ENCODE data around the gene HMG20A. TPM values are rescaled to one million over a fixed set of nuclear protein-coding genes. Genes with fewer than 3 reads are reported as not detected.

The HMG20A gene
- 34.2 TPM for polyA plus RNA-seq

DNA sequence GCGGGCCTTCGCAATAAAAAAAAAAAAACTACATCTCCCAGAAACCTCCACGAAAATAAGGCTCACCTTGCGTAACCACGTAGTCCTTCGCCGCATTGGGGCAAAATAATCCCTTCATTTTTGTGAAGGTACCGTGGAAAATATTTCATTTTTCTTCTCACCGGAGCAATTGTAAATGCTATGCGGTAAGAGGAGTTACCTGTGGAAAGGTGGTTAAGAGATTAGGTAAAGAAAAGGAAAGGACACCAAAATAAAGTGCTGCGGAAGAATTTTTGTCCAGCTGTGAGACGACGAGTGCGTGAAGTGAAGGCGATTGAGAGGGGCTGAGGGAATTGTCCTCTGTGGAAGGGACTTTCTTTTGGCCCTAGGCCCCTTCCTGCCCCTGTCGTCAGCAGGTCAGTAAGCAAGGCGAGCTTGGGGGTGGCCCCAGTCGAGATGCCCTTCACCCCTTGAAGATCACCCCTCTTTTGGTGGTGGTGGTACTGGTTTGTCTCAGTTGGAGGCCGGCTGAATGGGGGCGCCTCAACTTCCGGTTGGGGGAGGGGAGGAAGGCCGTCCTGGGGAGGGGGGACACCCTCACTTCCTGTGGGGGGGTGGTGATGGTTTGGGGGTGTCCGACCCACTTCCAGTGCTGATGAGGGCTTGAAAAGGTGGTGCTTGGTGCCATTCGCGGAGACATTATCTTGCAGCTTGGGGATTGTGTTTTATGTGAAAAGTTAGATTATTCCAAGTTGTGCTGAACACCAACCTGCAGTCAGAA, at the start of gene HMG20A:
HMG20A (plus strand) TSS at position 279 of the 760 bp plus-strand sequence. CDS start 37,520 bp downstream, outside the sequence.
- Mint-ChIP-seq H3K4me3 (peak within 1 kb of the TSS; percentile 95 to 100 (median 99)), H3K9me3 (no peaks in the 10 kb centered on the region)

GRCh38 chr15:77371850-77372563, 48.7 kb upstream of the HMG20A start:
- Mint-ChIP-seq H3K27ac (peak overlapping the region in 1 of 3 donors; percentile 51), H3K4me1 (peaks cover 17 to 20% (median 20%) of the 10 kb centered on the region in 3 donors), H3K4me3 (peak overlapping the region in 2 of 4 donors; percentile 52 to 60), H3K9me3 (no peaks in the 10 kb centered on the region), H3K36me3 (no peaks in the 10 kb centered on the region), H3K27me3 (no peaks in the 10 kb centered on the region)

More for the DNA sequence above, at the start of gene HMG20A:
- Mint-ChIP-seq H3K4me1 (peaks cover 30 to 54% (median 42%) of the 10 kb centered on the region in 3 donors), H3K27ac (peak within 1 kb of the TSS; percentile 97 to 99 (median 98)), H3K27me3 (no peaks in the 10 kb centered on the region), H3K36me3 (no peaks in the 10 kb centered on the region)

GRCh38 chr15:77373441-77373840, 47.2 kb upstream of the HMG20A start:
- Mint-ChIP-seq H3K4me3 (no peak overlapping the region), H3K4me1 (peaks cover 18 to 25% (median 20%) of the 10 kb centered on the region in 3 donors), H3K36me3 (no peaks in the 10 kb centered on the region), H3K9me3 (no peaks in the 10 kb centered on the region), H3K27ac (no peak overlapping the region), H3K27me3 (no peaks in the 10 kb centered on the region)

DNA sequence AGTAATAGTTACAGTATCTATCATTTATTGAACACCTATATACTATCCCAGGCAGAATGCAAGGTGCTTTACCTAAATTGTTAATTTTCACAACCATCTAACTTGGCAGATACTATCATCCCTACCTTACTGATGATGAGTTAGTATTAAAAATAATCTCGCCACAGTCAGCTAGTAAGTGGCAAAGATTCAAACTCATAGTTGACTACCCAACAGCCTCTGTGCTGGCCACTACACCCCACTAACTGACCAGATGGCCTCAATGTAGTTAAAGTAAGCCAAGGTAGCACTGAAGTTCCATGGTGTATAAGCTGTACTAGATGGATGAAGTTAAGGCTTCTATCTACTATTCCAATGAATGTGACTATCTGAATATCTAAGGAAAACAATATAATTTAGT, 45.6 kb upstream of the HMG20A start:
- Mint-ChIP-seq H3K27me3 (no peaks in the 10 kb centered on the region), H3K36me3 (no peaks in the 10 kb centered on the region), H3K9me3 (no peaks in the 10 kb centered on the region), H3K4me3 (no peak overlapping the region), H3K4me1 (peaks cover 13 to 25% (median 20%) of the 10 kb centered on the region in 3 donors), H3K27ac (no peak overlapping the region)

GRCh38 chr15:77376770-77377169, 43.9 kb upstream of the HMG20A start:
- Mint-ChIP-seq H3K27me3 (no peaks in the 10 kb centered on the region), H3K4me1 (peaks cover 13 to 25% (median 16%) of the 10 kb centered on the region in 3 donors), H3K9me3 (no peaks in the 10 kb centered on the region), H3K4me3 (no peak overlapping the region), H3K27ac (no peak overlapping the region), H3K36me3 (no peaks in the 10 kb centered on the region)

GRCh38 chr15:77380033-77380432, 40.7 kb upstream of the HMG20A start:
- no peaks in the 10 kb centered on the region for H3K27me3 Mint-ChIP-seq
- no peak overlapping the region for H3K4me3 Mint-ChIP-seq
- no peaks in the 10 kb centered on the region for H3K36me3 Mint-ChIP-seq
- H3K27ac Mint-ChIP-seq: no peak overlapping the region
- peaks cover 9 to 17% (median 13%) of the 10 kb centered on the region in 3 donors for H3K4me1 Mint-ChIP-seq
- H3K9me3 Mint-ChIP-seq: no peaks in the 10 kb centered on the region

DNA sequence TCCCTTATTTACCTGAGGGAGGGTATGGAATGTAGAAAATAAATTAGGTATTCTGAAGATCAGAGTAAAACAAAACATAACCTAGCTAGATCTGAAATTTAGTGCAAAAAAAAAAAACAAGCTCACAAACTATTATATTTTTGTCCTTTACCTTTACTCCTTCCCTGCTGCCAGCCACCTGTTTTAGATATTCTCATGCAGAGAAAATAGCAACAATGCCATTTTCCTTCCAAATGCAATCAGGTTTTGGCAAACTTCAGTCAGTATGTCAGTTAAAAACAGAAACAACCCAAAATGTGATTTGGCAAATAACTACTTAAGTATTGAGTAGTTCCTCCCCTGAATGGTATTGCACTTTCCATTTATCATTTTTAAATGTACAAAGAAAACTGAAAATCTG, 36.6 kb upstream of the HMG20A start:
- Mint-ChIP-seq H3K9me3 (no peaks in the 10 kb centered on the region), H3K27me3 (no peaks in the 10 kb centered on the region), H3K27ac (no peak overlapping the region), H3K4me3 (no peak overlapping the region), H3K4me1 (peaks cover 13 to 28% (median 20%) of the 10 kb centered on the region in 3 donors), H3K36me3 (no peaks in the 10 kb centered on the region)

DNA sequence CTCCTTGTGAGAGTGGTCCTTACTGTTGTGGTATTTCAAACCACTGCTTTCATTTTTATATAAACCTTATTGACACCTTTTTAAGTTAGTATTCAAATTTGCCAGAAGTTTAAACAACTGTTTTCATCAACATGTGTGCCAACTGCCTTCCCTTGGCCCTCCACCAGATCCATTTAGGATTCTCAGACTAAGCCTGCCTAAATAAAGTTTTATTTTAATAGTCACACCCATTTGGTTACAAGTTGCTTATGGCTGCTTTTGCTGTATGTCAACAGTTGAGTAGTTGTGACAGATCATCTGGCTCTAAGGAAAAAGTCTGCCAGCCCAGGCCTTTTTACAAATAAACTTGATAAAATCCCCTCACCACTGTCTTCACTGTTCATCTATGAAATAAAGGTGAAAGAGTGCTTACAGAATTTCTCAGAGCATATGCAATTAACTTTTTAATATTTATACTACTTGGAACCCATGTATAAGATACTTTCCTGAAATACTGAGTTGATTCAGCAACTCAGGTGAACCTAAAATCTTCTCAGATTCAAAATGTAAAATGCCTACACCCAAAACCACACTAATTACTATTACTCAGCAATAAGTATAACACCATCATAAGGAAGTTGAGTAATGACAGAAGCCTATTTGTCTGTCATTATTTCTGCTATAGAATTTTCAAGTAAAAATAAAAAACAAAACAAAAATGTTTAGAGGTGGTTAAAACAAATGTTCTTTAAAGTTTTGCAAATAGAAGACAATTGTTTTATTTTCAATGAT, 35.9 kb upstream of the HMG20A start:
- no peaks in the 10 kb centered on the region for H3K27me3 Mint-ChIP-seq
- no peak overlapping the region for H3K4me3 Mint-ChIP-seq
- no peak overlapping the region for H3K27ac Mint-ChIP-seq
- H3K4me1 Mint-ChIP-seq: peaks cover 13 to 33% (median 20%) of the 10 kb centered on the region in 3 donors
- no peaks in the 10 kb centered on the region for H3K9me3 Mint-ChIP-seq
- no peaks in the 10 kb centered on the region for H3K36me3 Mint-ChIP-seq

DNA sequence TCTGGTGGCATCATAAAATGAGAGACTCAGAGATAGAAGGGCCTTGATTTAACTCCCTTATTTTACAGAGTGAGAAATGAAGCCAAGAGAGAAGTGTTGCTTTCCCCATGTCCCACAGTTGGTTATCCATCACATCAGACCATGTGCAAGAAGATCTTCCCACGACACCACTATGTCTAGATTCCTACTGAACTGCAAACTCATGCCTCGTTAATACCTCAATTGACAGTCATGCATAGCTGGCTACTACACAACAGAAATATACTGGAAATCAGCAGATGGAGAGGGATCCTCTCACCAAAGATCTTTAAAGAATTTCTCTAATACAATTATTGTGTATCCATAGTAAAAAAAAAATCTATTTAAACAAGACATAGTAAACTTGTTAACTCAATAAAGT, 34.1 kb upstream of the HMG20A start:
- H3K36me3 Mint-ChIP-seq: no peaks in the 10 kb centered on the region
- H3K4me3 Mint-ChIP-seq: no peak overlapping the region
- H3K4me1 Mint-ChIP-seq: peaks cover 15 to 40% (median 31%) of the 10 kb centered on the region in 3 donors
- no peaks in the 10 kb centered on the region for H3K27me3 Mint-ChIP-seq
- H3K9me3 Mint-ChIP-seq: no peaks in the 10 kb centered on the region
- no peak overlapping the region for H3K27ac Mint-ChIP-seq

DNA sequence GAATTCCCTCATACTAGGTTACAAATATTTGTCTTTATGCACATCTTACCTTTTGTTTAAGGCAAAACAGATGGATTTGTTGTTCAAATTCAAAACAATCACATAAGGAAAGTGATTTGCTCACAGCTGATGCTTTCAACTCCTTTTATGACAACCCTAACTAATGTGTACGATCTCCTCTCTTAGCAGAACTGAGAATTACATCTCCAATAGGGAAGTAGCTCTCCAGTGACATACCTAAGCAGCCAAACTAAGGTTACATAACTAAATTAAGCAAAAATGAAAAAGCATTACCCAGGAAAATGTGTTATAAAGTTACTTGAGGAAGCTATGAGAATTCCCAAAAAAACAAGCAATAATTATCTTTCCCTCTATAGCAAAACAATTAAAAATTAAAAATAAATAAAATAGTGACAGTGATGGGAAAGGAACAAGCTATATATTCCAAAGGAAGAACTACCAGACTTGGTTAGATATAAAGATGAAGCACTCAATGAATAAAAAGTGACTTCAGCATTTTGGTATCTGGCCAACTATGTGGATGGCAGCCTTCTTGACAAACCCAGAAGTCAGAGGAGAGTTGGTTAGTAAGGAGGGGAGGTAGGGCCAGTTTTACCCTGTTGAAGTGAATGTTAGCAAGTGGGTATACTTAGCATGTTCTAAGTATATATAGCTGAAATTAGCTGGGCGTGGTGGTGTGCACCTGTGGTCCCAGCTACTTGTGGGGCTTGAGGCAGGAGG, 33.2 kb upstream of the HMG20A start:
- Mint-ChIP-seq H3K4me3 (no peak overlapping the region), H3K27ac (no peak overlapping the region), H3K4me1 (peaks cover 11 to 39% (median 35%) of the 10 kb centered on the region in 3 donors)

GRCh38 chr15:77391372-77391951, 29.2 kb upstream of the HMG20A start:
- no peak overlapping the region for H3K27ac Mint-ChIP-seq

More for the DNA sequence above, 33.2 kb upstream of the HMG20A start:
- Mint-ChIP-seq H3K27me3 (no peaks in the 10 kb centered on the region), H3K36me3 (no peaks in the 10 kb centered on the region), H3K9me3 (no peaks in the 10 kb centered on the region)

GRCh38 chr15:77392762-77393470, 27.8 kb upstream of the HMG20A start:
- Mint-ChIP-seq H3K4me3 (no peak overlapping the region), H3K9me3 (peaks cover 6 to 24% (median 15%) of the 10 kb centered on the region in 3 donors), H3K27me3 (no peaks in the 10 kb centered on the region), H3K36me3 (no peaks in the 10 kb centered on the region), H3K27ac (peak overlapping the region in 1 of 3 donors; percentile 82), H3K4me1 (peaks cover 8 to 27% (median 23%) of the 10 kb centered on the region in 3 donors)

More at GRCh38 chr15:77391372-77391951, 29.2 kb upstream of the HMG20A start:
- H3K27me3 Mint-ChIP-seq: no peaks in the 10 kb centered on the region
- peaks cover 11 to 30% (median 28%) of the 10 kb centered on the region in 3 donors for H3K4me1 Mint-ChIP-seq
- no peaks in the 10 kb centered on the region for H3K36me3 Mint-ChIP-seq
- H3K4me3 Mint-ChIP-seq: no peak overlapping the region
- peaks cover 4 to 16% (median 8%) of the 10 kb centered on the region in 3 donors for H3K9me3 Mint-ChIP-seq

DNA sequence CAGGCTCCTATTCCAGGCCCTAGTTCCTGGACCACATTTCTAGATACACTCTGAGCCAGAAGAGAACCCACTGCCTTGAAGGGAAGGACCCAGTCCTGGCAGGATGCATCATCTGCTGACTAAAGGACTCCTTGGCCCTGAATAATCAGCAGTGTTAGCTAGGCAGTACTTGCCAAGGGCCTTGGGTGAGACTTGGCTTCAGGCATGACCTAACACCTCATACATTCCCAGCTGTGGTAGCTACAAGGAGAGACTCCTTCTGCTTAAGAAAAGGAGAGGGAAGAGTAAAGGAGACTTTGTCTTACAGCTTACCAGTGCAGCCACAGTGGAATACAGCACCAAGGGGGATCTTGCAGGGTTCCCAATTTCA, 27.2 kb upstream of the HMG20A start:
- Mint-ChIP-seq H3K4me3 (no peak overlapping the region), H3K4me1 (peaks cover 6 to 24% (median 21%) of the 10 kb centered on the region in 3 donors), H3K9me3 (peaks cover 7 to 29% (median 20%) of the 10 kb centered on the region in 3 donors), H3K36me3 (no peaks in the 10 kb centered on the region), H3K27ac (peak overlapping the region in 1 of 3 donors; percentile 82), H3K27me3 (no peaks in the 10 kb centered on the region)

Data from IgD-negative memory B cell (primary cell).